SK-N-SH (cell line): ENCODE data around the gene CPLANE2. TPM values are rescaled to one million over a fixed set of nuclear protein-coding genes. Genes with fewer than 3 reads are reported as not detected.

ENCODE experiments used
- CTCF ChIA-PET: fragments of 300-600, 350-600 bp; formaldehyde crosslinking; extraction: SDS; loops from one replicate; lab custom pipeline; 2021; lab: Yijun Ruan, JAX
- POLR2A ChIA-PET: fragments of 350-600 bp; sonication (Branson Sonifier 250); formaldehyde crosslinking; extraction: SDS; loops from one replicate; lab custom pipeline; 2020; ENCODE audit warnings: antibody characterized with exemption, inconsistent platforms; lab: Yijun Ruan, JAX
- DNase-seq: peaks from one replicate; pipeline ENCODE4 v3.0.0; 2012
- H2AFZ ChIP-seq: fragments of 200-600 bp; sonication (generic); 2 replicates; pipeline ENCODE4 v1.8.1; 2016; ENCODE audit warnings: antibody characterized with exemption, mild to moderate bottlenecking, low read depth
- H3F3A ChIP-seq: fragments of 200-600 bp; sonication (generic); replicated peaks from 2 replicates; pipeline ENCODE3; 2016; ENCODE audit warnings: antibody characterized with exemption, mild to moderate bottlenecking; ENCODE audit not compliant: insufficient read depth
- H3K27ac ChIP-seq, 2 experiments: fragments of 200-500 bp in 1 of 2; fragments of 200-600 bp in 1 of 2; sonication (Bioruptor generic) in 1 of 2; sonication (generic), shearing (Covaris generic) in 1 of 2; 2 replicates each; pipeline versions ENCODE4 v1.5.1 to v1.6.1; 2014 to 2016; ENCODE audit warnings: low read depth in 2 of 2, inconsistent platforms in 1 of 2, low read length in 1 of 2, mild to moderate bottlenecking in 1 of 2, mixed read lengths in 1 of 2
- H3K27me3 ChIP-seq: fragments of 200-600 bp; sonication (generic), shearing (Covaris generic); 2 replicates; pipeline ENCODE4 v1.6.1; 2016; ENCODE audit warnings: mixed run types; ENCODE audit not compliant: insufficient read depth
- H3K36me3 ChIP-seq, 2 experiments: fragments of 200-500 bp in 1 of 2; fragments of 200-600 bp in 1 of 2; sonication (Bioruptor generic) in 1 of 2; sonication (generic) in 1 of 2; replicated peaks in 1 of 2; 2 replicates each; pipeline versions ENCODE3 to v1.5.1; 2014 to 2016; ENCODE audit warnings: low read length in 1 of 2, mild to moderate bottlenecking in 1 of 2; ENCODE audit not compliant: insufficient read depth in 2 of 2, control insufficient read depth in 1 of 2
- H3K4me1 ChIP-seq, 2 experiments: fragments of 200-500 bp in 1 of 2; fragments of 200-600 bp in 1 of 2; sonication (Bioruptor generic) in 1 of 2; sonication (generic), shearing (Covaris generic) in 1 of 2; 2 replicates each; pipeline versions ENCODE4 v1.5.1 to v1.6.1; 2014 to 2016; ENCODE audit warnings: low read depth in 1 of 2, low read length in 1 of 2, mixed run types in 1 of 2; ENCODE audit not compliant: insufficient read depth in 2 of 2, control insufficient read depth in 1 of 2
- H3K4me2 ChIP-seq: fragments of 200-600 bp; sonication (generic), shearing (Covaris generic); 2 replicates; pipeline ENCODE4 v1.6.1; 2017; ENCODE audit warnings: mixed run types
- H3K4me3 ChIP-seq, 2 experiments: fragments of 200-500 bp in 1 of 2; fragments of 200-600 bp in 1 of 2; sonication (Bioruptor generic) in 1 of 2; sonication (generic), shearing (Covaris generic) in 1 of 2; 2 replicates each; pipeline versions ENCODE4 v1.5.1 to v1.8.1; 2014 to 2016; ENCODE audit warnings: low read depth in 2 of 2, inconsistent platforms in 1 of 2, low read length in 1 of 2, mild to moderate bottlenecking in 1 of 2, mixed read lengths in 1 of 2, moderate library complexity in 1 of 2
- H3K79me2 ChIP-seq: fragments of 200-600 bp; sonication (generic); 2 replicates; pipeline ENCODE4 v1.8.1; 2017; ENCODE audit warnings: mild to moderate bottlenecking; ENCODE audit not compliant: insufficient read depth
- H3K9ac ChIP-seq: fragments of 200-600 bp; sonication (generic); 2 replicates; pipeline ENCODE4 v1.6.1; 2017; ENCODE audit warnings: mixed run types
- H3K9me2 ChIP-seq: fragments of 200-600 bp; sonication (generic); 2 replicates; pipeline ENCODE4 v1.6.1; 2017; ENCODE audit warnings: mixed run types
- H3K9me3 ChIP-seq: fragments of 200-600 bp; sonication (generic); 2 replicates; pipeline ENCODE4 v1.6.1; 2017; ENCODE audit warnings: mixed run types, mild to moderate bottlenecking, moderate library complexity
- H4K20me1 ChIP-seq: fragments of 200-600 bp; sonication (generic); 2 replicates; pipeline ENCODE4 v1.6.1; 2017; ENCODE audit warnings: mild to moderate bottlenecking, mixed run types; ENCODE audit not compliant: insufficient read depth
- CHD2 ChIP-seq: fragments of 150-350 bp; IDR thresholded peaks from 2 replicates; pipeline ENCODE4 v1.6.1; 2018; ENCODE audit warnings: low read length; ENCODE audit not compliant: partially characterized antibody
- CTCF ChIP-seq: fragments of 200-600 bp; sonication (generic); IDR thresholded peaks from 2 replicates; pipeline ENCODE4 v1.6.1; 2017; ENCODE audit warnings: antibody characterized with exemption, mild to moderate bottlenecking, moderate library complexity
- EP300 ChIP-seq, 2 experiments: IDR thresholded peaks; 2 replicates each; pipeline versions ENCODE4 v1.4.0 to v1.6.1; 2012; ENCODE audit warnings: borderline replicate concordance in 1 of 2, low read depth in 1 of 2, low read length in 1 of 2
- FOSL2 ChIP-seq: IDR thresholded peaks from 2 replicates; pipeline ENCODE4 v1.4.0; 2012; ENCODE audit warnings: low read depth, mild to moderate bottlenecking, moderate library complexity, borderline replicate concordance
- PBX3 ChIP-seq: IDR thresholded peaks from 2 replicates; pipeline ENCODE4; 2012
- POLR2AphosphoS5 ChIP-seq: IDR thresholded peaks from 2 replicates; pipeline ENCODE4 v1.6.1; 2012; ENCODE audit warnings: low read depth, low read length
- RFX5 ChIP-seq: IDR thresholded peaks from 2 replicates; pipeline ENCODE4 v1.6.1; 2012; ENCODE audit warnings: mild to moderate bottlenecking, improper control_type of control experiment, low read length
- SMC3 ChIP-seq: IDR thresholded peaks from 2 replicates; pipeline ENCODE4 v1.6.1; 2012; ENCODE audit warnings: low read depth, low read length, improper control_type of control experiment
- TAF1 ChIP-seq: IDR thresholded peaks from 2 replicates; pipeline ENCODE4 v1.6.1; 2012; ENCODE audit warnings: low read depth, mild to moderate bottlenecking, low read length, moderate library complexity, borderline replicate concordance
- USF2 ChIP-seq: fragments of 150-350 bp; IDR thresholded peaks from 2 replicates; pipeline ENCODE4 v1.6.1; 2017; ENCODE audit warnings: antibody characterized with exemption, low read length, low read depth, borderline replicate concordance
- YY1 ChIP-seq: IDR thresholded peaks from 2 replicates; pipeline ENCODE4 v1.4.0; 2012; ENCODE audit warnings: low read depth, mild to moderate bottlenecking
- WGBS: methylation state at CpG from one replicate; pipeline ENCODE4 v1.1.6; 2017; ENCODE audit warnings: low lambda C conversion rate; 5-methylcytosine and 5-hydroxymethylcytosine counted together
- polyA plus RNA-seq, 3 experiments: library from polyadenylated mRNA; depleted of rRNA; stranded (reverse); fragments of >200 nt; gene quantifications; 2 replicates each; pipeline ENCODE4 v1.2.3, GENCODE V29; 2012
- TF ChIP-seq, protein P1 (sequence below): IDR thresholded peaks from 2 replicates; pipeline ENCODE4 v1.4.0; 2012; ENCODE audit warnings: low read depth

CPLANE2 gene
- polyA plus RNA-seq, 1 of the 3 experiments (the other 2 are of a cell fraction), result 8.6 TPM

- no peak for TF ChIP-seq CTCF
- peak; percentile 92 for TF ChIP-seq POLR2AphosphoS5
- TF ChIP-seq TAF1, result peak; percentile 52; the same call in 1 of the 2 replicates
- no peak for TF ChIP-seq FOSL2
- TF ChIP-seq, protein P1, sequence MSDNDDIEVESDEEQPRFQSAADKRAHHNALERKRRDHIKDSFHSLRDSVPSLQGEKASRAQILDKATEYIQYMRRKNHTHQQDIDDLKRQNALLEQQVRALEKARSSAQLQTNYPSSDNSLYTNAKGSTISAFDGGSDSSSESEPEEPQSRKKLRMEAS, result peak; percentile 89
- no peak for TF ChIP-seq RFX5
- no peak for TF ChIP-seq USF2
These were observed 30.3 kb downstream of the CPLANE2 start (continued) for GRCh38 chr1:16206547-16207317.

DNA sequence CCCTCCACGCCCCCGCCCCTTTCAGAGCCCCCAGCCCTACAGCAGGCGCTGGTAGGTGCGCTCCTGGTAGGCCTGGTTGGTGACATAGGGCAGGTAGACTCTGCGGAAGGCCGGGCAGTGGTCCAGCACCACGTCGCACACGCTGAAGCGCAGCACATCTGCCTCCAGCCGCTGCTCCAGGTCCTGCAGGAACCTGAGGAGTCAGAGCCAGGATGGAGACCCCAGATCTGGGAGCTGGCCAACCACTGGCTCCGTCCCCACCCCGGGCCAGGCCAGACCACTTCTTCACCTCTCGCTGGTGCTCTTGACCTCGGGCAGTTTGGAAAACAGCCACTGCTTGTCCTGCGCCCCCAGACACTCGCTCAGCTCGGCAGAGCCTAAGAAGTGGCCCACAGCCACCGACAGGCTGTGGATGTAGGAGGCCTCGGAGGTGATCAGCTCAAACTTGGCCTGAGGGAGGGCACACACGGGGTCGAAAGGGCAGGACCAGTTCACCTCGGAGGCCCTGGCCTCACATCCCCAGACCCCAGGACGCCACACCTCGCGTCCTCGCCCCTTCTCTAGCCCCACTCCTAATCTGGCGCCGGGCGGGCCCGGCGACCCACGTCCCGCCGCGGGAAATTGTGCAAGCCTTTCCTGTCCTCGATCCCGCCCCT, 31.0 kb downstream of the CPLANE2 start:
- Histone ChIP-seq H3K4me1 (peaks cover 0 to 22% of the 10 kb centered on the region in 2 experiments; a peak in 1 of 4 replicates), H3K4me2 (peak overlapping the region; percentile 87), H4K20me1 (no peaks in the 10 kb centered on the region), H3K4me3 (peak overlapping the region; percentile 53 to 63), H3K9me3 (no peaks in the 10 kb centered on the region), H3F3A (peaks cover 11% of the 10 kb centered on the region), H3K9ac (peak overlapping the region; percentile 69), H3K27me3 (no peaks in the 10 kb centered on the region), H3K27ac (peak overlapping the region in 1 of 2 experiments; percentile 86; a peak in 2 of 4 replicates), H3K79me2 (no peaks in the 10 kb centered on the region), H3K36me3 (no peaks in the 10 kb centered on the region), H2AFZ (peak overlapping the region; percentile 93), H3K9me2 (no peaks in the 10 kb centered on the region)
- DNase-seq, result no peak
- TF ChIP-seq EP300 (IDR thresholded peaks at IDR 0.05; ENCODE audit: borderline replicate concordance in 1 of 2, low read depth in 1 of 2, low read length in 1 of 2), result 0 out of 4 replicates have a peak, but pooled peaks of 1 of the 2 experiments have one; percentile 5
- TF ChIP-seq YY1, result no peak
- no peak for TF ChIP-seq CHD2
- TF ChIP-seq PBX3, result no peak
- TF ChIP-seq SMC3, result no peak
- ChIA-PET CTCF (interaction anchor here (0.9 to 6.8 kb wide), 5 partner anchors 38 to 197 kb away, joined by 3 to 43 read pairs (median 5); no protein-coding TSS in a partner anchor), POLR2A (interaction anchor here (0.6 to 2.2 kb wide), 4 partner anchors 10 to 34 kb away, joined by 5 to 12 read pairs (median 6); no protein-coding TSS in a partner anchor)
- WGBS, result 27% methylated on average over 34 of the region's 38 CpGs
